GM19099 (cell line): Measurements from ENCODE around the gene ATP1B4.

Experiments used
- POLR2A ChIP-seq: IDR thresholded peaks from 3 replicates; pipeline ENCODE4 v1.6.1; 2011; ENCODE audit warnings: low read depth; ENCODE audit not compliant: insufficient read length; ENCODE audit errors: extremely low read depth

ATP1B4 gene

DNA sequence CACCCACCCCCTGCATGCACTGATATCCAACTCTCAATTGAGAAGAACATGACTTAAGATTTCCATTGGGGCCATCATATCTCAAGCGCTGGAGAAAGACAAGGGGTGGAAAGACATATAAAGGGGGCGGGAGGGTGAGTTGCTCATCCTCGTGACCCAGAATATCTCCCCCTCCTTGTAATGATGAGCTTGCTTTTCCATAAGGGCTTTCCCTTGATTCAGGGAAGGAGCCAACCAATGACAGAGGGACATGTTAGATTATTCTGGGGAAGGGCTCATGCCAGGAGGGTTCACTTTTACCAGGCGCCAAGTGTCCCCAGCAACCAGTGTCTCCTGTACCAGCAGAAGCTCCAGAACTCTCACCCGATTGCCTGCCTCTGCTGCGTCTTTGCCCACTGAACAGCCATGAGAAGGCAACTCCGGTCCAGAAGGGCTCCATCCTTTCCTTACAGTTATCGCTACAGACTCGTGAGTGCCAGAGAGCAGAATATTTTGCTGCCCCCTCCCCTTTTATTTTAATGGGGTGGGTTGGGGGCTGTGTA lies at the start of gene ATP1B4:
Gene ATP1B4 (plus strand): TSS at position 326 of the 542 bp plus-strand sequence. CDS start 80 bp downstream, at position 406.
- no peak for TF ChIP-seq POLR2A

DNA sequence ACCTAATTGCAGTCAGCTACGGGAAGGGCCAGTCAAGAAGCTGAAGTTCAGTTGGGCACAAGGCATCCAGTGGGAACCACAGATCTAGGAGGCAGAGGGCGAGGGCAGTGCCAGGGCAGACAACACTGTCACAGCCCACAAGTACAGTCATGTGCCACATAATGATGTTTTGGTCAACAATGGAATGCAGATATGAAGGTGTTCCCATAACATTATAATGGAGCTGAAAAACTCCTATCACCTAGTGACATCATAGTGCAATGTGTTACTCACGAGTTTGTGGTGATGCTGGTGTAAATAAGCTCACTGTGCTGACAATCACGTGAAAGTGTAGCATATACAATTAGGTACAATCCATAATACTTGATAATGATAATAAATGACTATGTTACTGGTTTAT lies 46.1 kb upstream of the ATP1B4 start:
- TF ChIP-seq POLR2A: no peak

DNA sequence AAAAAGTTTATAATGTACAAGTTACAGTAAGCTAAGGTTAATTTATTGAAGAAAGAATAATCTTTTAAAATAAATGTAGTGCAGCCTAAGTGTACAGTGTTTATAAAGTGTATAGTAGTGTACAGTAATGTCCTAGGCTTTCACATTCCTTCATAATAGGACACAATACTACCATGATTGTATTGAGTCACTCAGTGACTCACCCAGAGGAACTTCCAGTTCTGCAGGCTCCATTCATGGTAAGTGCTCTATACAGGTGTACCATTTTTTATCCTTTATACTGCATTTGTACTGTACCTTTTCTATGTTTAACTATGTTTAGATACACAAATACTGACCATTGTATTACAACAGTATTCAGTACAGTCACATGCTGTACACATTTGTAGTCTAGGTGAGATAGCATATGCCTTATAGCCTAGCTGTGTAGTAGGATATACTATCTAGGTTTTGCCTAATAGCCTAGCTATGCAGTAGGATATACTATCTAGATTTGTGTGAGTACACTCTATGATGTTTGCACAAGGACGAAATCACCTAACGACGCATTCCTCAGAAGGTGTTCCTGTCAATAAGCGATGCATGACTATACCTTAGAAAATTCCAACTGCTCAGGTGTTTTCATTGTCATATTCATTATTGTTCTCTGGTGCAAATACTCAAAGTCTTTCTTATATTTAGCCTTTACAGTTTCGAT lies 45.2 kb upstream of the ATP1B4 start:
- TF ChIP-seq POLR2A: no peak

DNA sequence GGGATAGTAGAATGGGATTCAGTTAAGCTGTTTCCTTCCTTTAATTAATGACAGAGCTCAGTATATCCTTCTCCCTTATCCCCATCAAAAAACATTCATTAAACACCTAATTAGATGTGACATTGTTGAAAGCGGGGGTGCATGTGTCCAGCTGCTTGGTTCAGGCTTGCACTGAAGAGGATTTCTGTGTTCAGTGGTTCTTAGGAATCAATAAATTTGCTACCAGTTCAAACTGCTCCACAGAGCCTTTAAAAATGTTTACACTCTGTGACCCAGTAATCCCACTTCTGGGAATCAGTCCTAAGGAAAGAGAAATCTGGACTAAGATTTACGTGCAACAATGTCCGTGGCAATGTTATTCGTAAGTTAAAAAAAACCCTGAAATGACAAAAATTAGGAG lies 43.5 kb upstream of the ATP1B4 start:
- TF ChIP-seq POLR2A: no peak

DNA sequence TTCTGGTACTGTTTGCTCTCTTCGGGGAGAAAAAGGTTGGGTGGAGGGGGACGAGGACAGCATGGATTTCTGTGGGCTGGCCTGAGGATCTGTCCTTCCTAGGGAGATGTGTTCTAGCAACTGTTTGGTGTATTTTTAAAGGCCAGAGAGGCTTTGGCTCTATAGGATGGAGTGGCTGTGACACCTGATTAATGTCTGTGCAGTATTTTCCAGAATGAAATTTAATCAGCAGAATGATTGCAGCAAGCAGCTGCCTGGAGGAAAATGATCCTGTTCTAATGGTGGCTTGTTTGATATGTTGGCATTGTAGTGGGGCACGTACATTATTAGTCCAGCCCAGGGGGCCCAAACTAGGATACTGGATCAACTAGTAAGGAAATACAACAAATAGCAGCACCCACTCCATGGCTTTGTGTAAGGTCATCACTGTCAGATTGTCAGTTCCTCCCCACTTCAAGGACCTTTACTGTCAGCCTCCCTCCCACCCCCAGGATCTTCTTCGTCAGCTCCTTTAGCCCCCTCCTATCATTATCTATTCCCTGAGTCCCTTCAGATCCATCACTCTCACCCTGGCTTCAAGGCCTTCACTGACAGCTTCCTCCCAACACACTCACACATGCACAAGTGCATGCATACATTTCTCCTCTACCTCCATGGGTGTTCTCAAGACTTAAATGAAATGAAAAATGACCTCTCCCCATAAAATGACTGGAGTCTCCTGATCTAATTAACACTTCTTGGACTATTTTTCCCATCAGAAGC lies 40.2 kb upstream of the ATP1B4 start:
- no peak for TF ChIP-seq POLR2A

DNA sequence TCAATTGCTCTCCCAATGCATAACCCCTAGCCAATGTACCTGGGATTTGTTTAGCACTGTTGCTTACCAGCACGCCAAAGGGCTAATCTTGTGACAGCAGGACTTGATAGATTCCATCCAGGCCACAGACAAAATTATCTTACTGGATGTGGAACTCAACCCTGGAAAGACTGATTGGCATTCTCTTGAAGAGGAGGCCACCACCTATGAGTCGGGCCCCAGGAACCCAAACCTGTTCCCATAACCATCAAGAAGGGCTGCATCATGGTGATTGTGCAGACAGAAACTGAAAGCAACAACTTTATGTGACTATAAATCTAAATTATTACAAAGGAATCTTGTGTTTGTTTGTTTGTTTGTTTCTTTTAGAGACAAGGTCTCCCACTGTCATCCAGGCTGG lies 30.8 kb upstream of the ATP1B4 start:
- TF ChIP-seq POLR2A: no peak

DNA sequence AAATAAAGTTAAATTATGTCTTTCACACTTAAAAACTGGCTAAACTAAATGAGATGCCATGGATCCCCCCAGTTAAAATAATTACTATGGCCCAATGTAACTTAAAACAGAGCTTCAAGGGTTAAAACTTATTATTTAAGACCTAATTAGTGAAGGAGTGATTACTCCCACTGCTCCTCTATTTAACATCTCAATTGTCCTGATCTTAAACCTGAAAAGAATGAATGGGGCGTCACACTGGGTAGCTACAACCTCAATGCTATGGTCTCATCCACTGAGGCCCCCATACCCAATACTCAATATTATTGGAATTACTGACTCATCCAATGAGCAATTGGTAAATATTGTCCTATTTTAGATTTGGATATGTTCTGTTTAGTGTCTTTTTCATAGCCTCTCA lies 29.5 kb upstream of the ATP1B4 start:
- TF ChIP-seq POLR2A: no peak

DNA sequence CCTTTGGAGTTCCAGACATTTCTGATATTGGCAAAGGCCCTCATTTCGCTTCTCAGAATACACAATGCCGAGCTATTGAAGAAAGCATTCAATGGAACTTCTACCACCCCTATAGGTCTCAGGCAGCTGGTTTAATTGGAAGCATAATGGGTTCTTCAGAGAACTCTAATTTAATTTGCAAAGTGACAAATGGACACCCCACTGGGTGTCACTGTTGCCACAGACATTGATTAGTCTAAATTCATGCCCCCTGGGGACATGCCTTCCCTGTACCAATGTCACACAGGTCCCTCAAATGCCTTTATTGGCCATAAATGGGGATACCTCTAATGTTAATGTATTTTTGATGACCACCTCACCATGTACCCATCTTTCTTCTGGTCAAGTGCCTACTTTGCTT lies 27.7 kb upstream of the ATP1B4 start:
- no peak for TF ChIP-seq POLR2A

DNA sequence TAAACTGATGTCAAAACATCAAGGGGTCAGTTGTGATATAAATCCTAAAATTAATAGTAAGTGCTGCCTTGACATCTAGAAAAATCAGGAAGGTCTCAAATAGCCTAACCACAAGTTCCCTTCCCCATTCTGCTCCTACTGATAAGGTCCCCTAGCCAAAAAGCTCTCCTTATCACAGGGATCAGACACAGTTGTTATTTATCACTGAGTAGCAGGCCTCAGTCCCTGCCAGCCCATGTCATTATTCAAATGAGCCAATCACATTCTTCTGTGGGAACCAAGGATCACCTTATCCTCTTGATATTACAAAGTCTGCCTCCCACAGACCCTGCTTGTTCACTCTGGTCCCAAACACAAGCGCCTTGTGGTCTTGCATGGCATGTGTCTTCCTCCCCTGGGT lies 27.3 kb upstream of the ATP1B4 start:
- no peak for TF ChIP-seq POLR2A

DNA sequence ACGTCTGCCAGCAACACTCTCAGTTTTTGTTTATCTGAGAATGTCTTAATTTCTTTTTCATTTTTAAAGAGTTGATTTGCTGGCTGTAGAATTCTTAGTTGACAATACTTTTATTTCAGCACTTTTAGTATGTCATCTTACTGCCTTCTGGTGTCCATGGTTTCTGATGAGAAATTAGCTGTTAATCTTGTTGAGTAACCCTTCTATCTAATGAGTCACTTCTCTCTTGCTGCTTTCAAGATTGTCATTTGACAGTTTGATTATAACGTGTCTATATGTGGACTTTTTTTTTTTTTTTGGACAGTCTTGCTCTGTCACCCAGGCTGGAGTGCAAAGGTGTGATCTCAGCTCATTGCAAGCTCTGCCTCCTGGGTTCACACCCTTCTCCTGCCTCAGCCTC lies 26.6 kb upstream of the ATP1B4 start:
- TF ChIP-seq POLR2A: no peak

DNA sequence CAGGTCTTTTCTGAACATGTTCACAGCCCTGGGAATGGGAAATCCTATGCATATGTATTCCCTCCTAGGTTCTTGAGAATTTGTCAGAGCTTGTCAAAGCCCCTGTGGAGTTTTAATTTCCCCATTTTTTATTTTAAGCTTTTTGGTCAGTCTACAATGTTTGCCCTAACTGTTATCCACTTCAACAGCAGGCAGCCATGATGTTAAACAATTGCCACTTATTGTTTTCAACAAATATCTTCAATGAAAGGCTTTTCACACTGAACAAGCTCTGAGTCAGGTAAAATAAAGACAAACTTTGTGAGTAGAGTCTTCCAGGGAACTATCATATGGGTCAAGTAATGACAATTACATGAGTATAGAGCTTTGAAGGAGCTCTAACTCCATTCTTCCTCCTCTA lies 25.0 kb upstream of the ATP1B4 start:
- TF ChIP-seq POLR2A: no peak

DNA sequence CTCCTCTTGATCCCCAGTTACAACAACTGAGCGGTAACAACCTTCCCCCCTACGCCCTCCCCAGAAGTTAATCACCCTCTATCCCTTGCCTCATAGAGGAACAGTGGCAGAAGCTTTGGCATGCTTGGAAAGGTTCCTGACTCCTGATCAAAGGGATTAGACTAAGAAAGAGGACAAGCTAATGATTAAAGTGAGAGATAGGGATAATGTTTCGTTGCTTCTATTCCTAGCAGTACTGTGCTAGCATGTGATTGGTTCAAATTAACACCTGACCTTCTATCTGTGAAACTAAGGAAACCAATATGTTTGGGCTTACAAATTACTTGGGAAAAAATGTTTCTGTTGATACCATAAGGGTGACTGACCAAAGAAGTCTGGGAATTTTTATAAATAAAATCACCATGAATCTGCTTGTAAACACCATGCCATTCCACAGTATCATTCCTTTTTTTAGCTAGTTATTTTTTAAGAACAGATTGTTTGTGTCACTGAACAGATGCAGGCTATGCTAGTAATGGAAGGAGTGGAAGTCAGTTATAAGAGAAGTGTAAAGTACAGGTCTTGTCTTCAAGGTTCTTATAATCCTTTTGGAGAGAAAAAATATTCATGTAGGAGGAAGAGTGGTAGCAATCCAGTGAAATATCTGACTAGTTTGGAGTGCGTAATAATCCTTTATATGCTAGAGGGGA lies 11.3 kb upstream of the ATP1B4 start:
- no peak for TF ChIP-seq POLR2A

DNA sequence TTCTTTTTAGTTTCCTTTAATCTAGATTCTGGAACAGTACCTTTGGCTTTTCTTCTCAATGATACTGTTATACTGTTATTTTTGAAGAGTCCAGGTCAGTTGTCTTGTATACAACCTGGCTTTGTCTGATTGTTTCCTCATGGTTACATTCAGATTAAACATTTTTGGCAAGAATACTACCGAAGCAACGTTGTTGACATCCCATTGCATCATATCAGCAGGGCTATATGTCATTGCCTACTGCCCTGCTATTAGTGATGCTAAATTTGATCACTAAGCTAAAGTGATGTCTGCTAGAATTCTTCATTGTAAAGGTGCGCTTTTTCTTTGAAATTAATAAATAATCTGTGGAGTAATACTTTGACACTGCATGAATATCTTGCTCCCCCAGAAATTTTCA lies 5.8 kb upstream of the ATP1B4 start:
- no peak for TF ChIP-seq POLR2A

DNA sequence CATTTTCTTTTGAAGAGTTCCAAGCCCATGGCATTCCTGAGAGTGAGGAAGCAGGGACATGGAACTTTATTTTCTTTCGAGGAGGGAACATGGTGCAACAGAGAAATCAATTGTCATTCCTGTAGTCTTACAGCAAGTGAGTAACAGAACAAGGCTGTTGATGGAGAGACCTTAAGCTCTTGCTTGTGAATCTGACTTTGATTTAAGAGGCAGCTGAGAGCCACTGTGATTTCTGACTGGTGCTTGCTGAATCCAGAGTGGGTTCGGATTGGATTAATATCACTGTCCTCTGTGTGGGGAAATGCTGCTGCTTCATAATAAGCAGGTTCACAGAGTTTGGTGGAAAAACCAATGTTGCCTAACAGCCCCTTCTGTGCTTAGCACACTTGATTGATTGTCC lies 4.7 kb upstream of the ATP1B4 start:
- TF ChIP-seq POLR2A: no peak

DNA sequence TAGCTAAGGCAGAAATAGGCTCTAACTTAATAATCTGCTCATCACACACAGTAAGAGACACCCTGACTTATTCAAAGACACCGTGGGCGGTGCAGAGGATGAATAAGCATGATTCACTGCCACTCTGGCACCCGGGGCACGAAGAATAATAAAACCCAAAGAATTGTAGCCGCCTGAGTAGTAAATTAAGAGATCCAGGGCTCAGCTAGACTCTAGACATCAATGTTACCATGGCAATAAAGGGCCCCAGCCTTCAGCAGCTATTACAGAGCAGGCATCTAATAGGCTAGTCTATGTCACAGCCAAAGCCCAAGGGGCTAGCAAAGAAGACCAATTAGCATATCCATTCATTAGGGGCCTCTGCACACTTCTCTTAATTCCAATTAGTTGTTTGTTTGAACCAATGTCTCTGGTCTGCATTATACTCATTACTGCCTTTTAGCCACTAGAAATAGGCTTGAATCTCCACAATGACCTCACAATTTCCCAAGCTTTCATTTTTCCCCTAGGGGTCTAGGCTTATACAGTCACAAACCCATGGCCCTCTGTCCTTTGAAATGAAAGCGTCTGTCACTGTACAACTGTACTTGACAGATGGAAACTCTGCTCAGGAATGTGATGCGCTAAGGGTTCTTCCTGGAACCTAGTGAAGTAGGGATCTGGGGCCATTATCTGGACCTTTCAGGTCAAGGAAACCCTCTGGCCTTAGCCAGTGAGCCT lies 3.0 kb upstream of the ATP1B4 start:
- no peak for TF ChIP-seq POLR2A
